ENCODE results near the gene LDLRAD4. TPM values are rescaled to one million over a fixed set of nuclear protein-coding genes. Genes with fewer than 3 reads are reported as not detected.

LDLRAD4 gene
- total RNA-seq, 2 donors from 2014 or later, result 112 to 120 TPM

- Mint-ChIP-seq H3K36me3 (ENCODE audit: low read depth) (peaks cover 3% of the 10 kb centered on the region), H3K27ac (no peak overlapping the region), H3K27me3 (no peaks in the 10 kb centered on the region), H3K4me3 (no peak overlapping the region), H3K4me1 (peaks cover 16% of the 10 kb centered on the region)
- H3K9me3 ChIP-seq (ENCODE audit: control insufficient read depth, low read length, poor library complexity, severe bottlenecking), result no peaks in the 10 kb centered on the region
- ATAC-seq, result no peak
- no peak for DNase-seq
Observed at GRCh38 chr18:13359210-13359609, 140.7 kb downstream of the LDLRAD4 start.

GRCh38 chr18:13361431-13361830 lies 142.9 kb downstream of the LDLRAD4 start:
- Mint-ChIP-seq H3K27ac (no peak overlapping the region), H3K4me1 (peaks cover 16% of the 10 kb centered on the region), H3K36me3 (ENCODE audit: low read depth) (peaks cover 3% of the 10 kb centered on the region), H3K4me3 (no peak overlapping the region), H3K27me3 (no peaks in the 10 kb centered on the region)
- H3K9me3 ChIP-seq (ENCODE audit: control insufficient read depth, low read length, poor library complexity, severe bottlenecking), result no peaks in the 10 kb centered on the region
- ATAC-seq (no peak), DNase-seq (no peak)

DNA sequence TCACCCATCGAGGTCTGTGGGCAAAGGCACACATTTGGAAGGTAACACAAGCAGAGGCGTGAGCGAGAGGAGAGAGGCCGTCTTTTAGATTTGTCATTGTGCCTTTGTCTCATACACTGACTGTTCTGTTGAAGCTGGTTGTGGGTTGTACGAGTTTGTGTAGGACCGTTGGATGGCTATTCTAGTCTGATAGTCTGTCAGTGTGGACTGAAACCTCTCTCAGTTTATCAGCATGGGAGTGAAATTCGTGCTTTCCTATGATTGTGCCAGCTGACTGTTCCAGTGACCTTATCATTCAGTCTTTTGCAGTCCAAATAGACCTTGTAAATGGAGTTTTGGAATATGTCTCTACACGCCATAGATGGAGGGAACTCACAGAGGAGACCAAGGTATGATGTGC lies 143.5 kb downstream of the LDLRAD4 start:
- Mint-ChIP-seq H3K36me3 (ENCODE audit: low read depth) (peaks cover 3% of the 10 kb centered on the region), H3K27ac (no peak overlapping the region), H3K27me3 (no peaks in the 10 kb centered on the region), H3K4me3 (no peak overlapping the region), H3K4me1 (peaks cover 17% of the 10 kb centered on the region)
- DNase-seq (no peak), ATAC-seq (no peak)
- H3K9me3 ChIP-seq (ENCODE audit: control insufficient read depth, low read length, poor library complexity, severe bottlenecking), result no peaks in the 10 kb centered on the region

DNA sequence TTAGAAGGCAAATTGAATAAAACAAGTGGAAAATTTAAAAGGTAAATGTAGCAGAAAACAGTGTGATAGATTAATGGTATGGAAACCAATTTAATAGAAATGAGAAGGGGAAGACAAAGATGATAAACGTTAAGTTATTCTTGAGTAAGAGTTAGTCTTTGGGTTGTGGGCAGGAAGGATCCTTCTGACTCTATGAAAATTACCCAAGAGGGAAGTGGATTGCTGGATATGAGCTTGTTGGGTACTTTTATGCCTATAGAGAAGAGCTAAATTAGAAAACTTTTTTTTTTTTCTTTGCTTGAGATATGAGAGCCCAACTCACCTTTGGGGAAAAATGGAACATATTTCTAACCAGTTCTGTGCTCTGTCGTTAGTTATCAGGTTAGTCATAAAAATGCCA lies 144.0 kb downstream of the LDLRAD4 start:
- ATAC-seq (no peak), DNase-seq (no peak)
- H3K36me3 Mint-ChIP-seq (ENCODE audit: low read depth), result no peaks in the 10 kb centered on the region
- H3K27ac Mint-ChIP-seq, result no peak overlapping the region
- H3K9me3 ChIP-seq (ENCODE audit: control insufficient read depth, low read length, poor library complexity, severe bottlenecking), result no peaks in the 10 kb centered on the region
- no peaks in the 10 kb centered on the region for H3K27me3 Mint-ChIP-seq
- no peak overlapping the region for H3K4me3 Mint-ChIP-seq
- peaks cover 19% of the 10 kb centered on the region for H3K4me1 Mint-ChIP-seq

DNA sequence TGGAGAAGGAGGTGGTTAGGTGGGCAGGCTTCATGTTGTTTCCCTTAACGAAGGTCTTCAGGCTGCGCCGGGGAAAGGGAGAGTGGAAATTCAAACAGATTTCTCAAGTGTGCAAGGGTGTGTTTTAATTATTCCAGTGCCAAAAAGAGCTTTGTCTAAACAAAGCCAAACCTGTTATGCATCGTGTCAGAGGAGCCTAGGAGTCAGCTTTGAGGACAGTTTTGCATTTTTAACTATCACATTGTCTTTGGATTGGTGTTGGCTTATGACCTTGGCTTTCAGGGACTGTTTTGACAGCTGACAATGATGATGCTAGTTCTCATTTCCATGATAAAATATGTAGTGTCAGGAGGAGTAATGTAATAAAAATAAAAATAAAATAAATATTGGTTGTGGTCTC lies 144.8 kb downstream of the LDLRAD4 start:
- Mint-ChIP-seq H3K36me3 (ENCODE audit: low read depth) (no peaks in the 10 kb centered on the region), H3K27me3 (no peaks in the 10 kb centered on the region), H3K27ac (peak overlapping the region; percentile 41), H3K4me1 (peaks cover 19% of the 10 kb centered on the region), H3K4me3 (no peak overlapping the region)
- DNase-seq (no peak), ATAC-seq (no peak)
- H3K9me3 ChIP-seq (ENCODE audit: control insufficient read depth, low read length, poor library complexity, severe bottlenecking), result no peaks in the 10 kb centered on the region

- Mint-ChIP-seq H3K36me3 (ENCODE audit: low read depth) (no peaks in the 10 kb centered on the region), H3K4me1 (peaks cover 20% of the 10 kb centered on the region), H3K27ac (peak overlapping the region; percentile 57), H3K4me3 (no peak overlapping the region), H3K27me3 (no peaks in the 10 kb centered on the region)
- no peak for DNase-seq
- ATAC-seq, result no peak
- H3K9me3 ChIP-seq (ENCODE audit: control insufficient read depth, low read length, poor library complexity, severe bottlenecking), result no peaks in the 10 kb centered on the region
Observed at GRCh38 chr18:13364721-13365205, 146.2 kb downstream of the LDLRAD4 start.

DNA sequence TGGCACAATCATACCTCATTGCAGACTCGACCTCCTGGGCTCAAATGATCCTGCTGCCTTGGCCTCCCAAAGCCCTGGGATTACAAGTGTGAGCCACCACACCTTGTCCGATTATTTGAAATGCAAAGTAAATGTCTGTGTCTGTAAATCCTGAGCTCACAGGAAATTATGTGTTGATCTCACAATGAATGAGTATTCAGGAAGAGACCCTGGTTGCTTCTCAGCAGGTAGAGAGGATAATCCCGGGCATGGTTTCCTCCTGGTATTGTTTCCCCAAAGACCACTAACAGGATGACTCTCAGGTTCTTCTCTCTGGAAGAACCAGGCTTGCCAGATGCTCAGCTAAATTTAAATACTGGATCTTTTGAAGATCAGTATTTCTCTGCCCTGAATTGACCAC lies 147.6 kb downstream of the LDLRAD4 start:
- no peak for DNase-seq
- peaks cover 20% of the 10 kb centered on the region for H3K4me1 Mint-ChIP-seq
- H3K4me3 Mint-ChIP-seq, result no peak overlapping the region
- H3K27me3 Mint-ChIP-seq, result no peaks in the 10 kb centered on the region
- no peaks in the 10 kb centered on the region for H3K9me3 ChIP-seq (ENCODE audit: control insufficient read depth, low read length, poor library complexity, severe bottlenecking)
- H3K27ac Mint-ChIP-seq, result no peak overlapping the region
- no peak for ATAC-seq
- H3K36me3 Mint-ChIP-seq (ENCODE audit: low read depth), result no peaks in the 10 kb centered on the region

DNA sequence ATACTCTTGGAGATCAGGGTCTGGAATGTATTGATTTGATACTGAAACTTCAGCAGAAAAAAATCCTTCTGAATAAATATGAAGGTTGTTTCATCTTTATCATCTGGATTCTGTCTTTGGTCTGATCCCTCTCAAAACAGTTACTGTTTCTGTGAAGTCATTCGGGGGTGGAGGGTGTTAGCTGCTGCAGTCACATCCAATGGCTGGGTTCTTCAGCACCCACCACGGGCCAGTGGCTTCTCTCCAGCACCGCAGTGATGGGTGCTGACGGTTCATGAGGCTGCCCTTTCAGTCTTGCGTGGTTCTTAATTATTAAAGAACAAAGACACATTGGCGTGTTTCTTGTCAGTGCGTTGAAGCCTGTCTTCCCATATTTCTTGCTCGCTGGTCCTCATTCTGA lies 148.0 kb downstream of the LDLRAD4 start:
- no peak overlapping the region for H3K4me3 Mint-ChIP-seq
- no peaks in the 10 kb centered on the region for H3K9me3 ChIP-seq (ENCODE audit: control insufficient read depth, low read length, poor library complexity, severe bottlenecking)
- H3K4me1 Mint-ChIP-seq, result peaks cover 18% of the 10 kb centered on the region
- DNase-seq (no peak), ATAC-seq (no peak)
- H3K27me3 Mint-ChIP-seq, result no peaks in the 10 kb centered on the region
- H3K27ac Mint-ChIP-seq, result peak overlapping the region; percentile 83
- no peaks in the 10 kb centered on the region for H3K36me3 Mint-ChIP-seq (ENCODE audit: low read depth)

DNA sequence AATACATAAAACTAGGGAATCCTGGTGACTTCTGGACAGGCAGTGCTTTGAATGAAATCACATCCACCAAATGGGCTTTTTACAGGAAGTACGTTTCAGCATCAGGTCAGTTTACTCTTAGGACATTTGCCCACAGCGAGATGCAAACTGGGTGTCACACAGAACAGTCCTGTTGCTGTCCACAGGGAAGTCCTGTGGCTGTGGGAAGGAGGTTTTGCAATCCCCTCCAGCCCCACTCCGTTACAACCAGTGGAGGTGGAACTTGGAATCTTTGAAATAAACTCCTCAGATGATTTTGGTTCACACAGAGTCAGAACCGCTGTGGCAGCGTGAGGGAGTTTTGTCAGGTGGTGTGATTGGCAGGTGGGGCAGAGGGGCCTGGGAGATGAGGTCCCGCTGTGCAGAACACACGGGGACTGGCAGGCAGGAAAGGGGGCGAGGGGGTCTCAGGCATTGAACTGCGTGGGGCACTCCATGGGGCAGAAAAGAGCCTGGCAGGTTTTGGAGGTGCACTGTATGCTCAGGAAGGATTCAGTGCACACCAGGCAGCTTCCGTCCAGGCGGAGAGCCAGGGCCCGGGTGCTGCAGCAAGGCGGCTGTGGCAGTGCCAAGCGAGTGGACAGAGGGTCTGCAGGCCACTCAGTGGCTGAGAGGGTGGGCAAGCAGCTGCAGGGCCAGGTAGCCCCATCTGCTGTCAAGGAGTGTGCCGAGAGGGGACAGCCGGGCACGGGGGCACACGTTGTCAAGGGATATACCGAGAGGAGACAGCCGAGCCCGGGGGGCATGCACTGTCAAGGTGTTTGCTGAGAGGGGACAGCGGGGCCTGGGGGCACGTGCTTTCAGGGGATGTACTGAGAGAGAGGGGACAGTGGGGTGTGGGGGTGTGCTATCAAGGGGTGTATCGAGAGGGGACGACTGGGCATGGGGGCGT lies 148.7 kb downstream of the LDLRAD4 start:
- H3K36me3 Mint-ChIP-seq (ENCODE audit: low read depth), result no peaks in the 10 kb centered on the region
- ATAC-seq, result no peak
- DNase-seq, result no peak
- H3K27ac Mint-ChIP-seq, result peak overlapping the region; percentile 83
- H3K4me3 Mint-ChIP-seq, result no peak overlapping the region
- H3K9me3 ChIP-seq (ENCODE audit: control insufficient read depth, low read length, poor library complexity, severe bottlenecking), result no peaks in the 10 kb centered on the region
- H3K27me3 Mint-ChIP-seq, result no peaks in the 10 kb centered on the region
- H3K4me1 Mint-ChIP-seq, result peaks cover 21% of the 10 kb centered on the region

DNA sequence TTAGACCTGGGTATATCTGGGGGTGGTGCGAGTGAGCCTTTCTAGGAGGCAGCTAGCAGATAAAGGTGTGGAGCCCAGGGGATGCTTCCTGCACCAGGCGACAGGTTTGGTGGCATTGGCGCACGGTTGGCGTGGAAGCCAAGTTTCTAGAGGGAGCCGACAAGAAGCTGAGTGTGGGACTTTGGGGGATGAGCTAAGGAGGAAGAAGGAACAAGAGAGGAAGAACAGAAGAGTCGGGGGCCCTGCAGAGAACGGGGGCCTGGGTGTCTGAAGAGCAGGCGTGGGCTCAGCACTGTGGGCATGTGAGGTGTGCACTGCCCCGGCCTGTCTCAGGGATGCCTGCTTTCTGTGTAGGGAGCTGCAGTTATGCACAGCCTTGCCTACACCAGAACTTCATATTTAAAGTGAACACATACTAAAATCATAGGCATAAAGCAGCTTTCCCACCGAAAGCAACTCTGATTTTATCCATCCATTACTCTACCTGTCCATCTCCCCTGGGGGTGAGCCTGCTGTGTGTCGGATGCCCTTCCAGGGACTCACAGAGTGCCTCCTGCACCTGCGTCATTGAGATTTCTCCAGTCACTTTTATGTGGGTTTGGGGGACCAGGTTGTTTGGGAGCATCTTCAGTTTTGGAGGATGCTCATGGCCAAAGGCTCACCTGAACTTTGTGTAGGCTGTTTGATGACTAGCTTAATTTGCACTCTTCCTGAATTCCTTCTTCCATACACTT lies 149.7 kb downstream of the LDLRAD4 start:
- no peaks in the 10 kb centered on the region for H3K36me3 Mint-ChIP-seq (ENCODE audit: low read depth)
- peaks cover 24% of the 10 kb centered on the region for H3K4me1 Mint-ChIP-seq
- no peaks in the 10 kb centered on the region for H3K9me3 ChIP-seq (ENCODE audit: control insufficient read depth, low read length, poor library complexity, severe bottlenecking)
- no peak overlapping the region for H3K4me3 Mint-ChIP-seq
- peak overlapping the region; percentile 83 for H3K27ac Mint-ChIP-seq
- ATAC-seq, result no peak
- DNase-seq, result no peak
- no peaks in the 10 kb centered on the region for H3K27me3 Mint-ChIP-seq

DNA sequence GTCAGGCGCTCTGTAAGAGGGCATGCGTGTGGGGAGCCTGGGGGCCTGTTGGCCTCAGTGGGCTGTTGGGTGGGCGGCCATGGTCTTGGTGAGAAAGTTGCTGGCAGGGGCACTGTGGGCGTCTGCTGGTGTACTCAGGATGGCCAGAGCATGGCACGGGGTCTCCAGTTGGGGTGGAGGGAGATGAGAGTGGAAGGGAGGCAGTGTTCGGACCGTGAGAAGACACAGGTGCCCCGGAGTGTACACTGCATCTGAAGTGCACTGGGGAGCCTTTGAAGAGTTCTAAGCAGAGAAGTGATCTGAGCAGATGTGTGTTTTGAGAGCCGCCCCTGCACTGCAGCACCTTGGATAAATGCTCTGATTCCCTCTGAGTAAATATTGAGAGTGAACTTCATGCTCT lies 150.8 kb downstream of the LDLRAD4 start:
- H3K4me1 Mint-ChIP-seq, result peaks cover 25% of the 10 kb centered on the region

GRCh38 chr18:13369756-13370510 lies 151.4 kb downstream of the LDLRAD4 start:
- ATAC-seq, result no peak
- H3K4me3 Mint-ChIP-seq, result no peak overlapping the region
- H3K9me3 ChIP-seq (ENCODE audit: control insufficient read depth, low read length, poor library complexity, severe bottlenecking), result no peaks in the 10 kb centered on the region
- H3K27ac Mint-ChIP-seq, result no peak overlapping the region
- DNase-seq, result no peak
- peaks cover 26% of the 10 kb centered on the region for H3K4me1 Mint-ChIP-seq
- H3K27me3 Mint-ChIP-seq, result no peaks in the 10 kb centered on the region
- H3K36me3 Mint-ChIP-seq (ENCODE audit: low read depth), result no peaks in the 10 kb centered on the region

More for the DNA sequence above, 150.8 kb downstream of the LDLRAD4 start:
- DNase-seq, result no peak
- no peaks in the 10 kb centered on the region for H3K27me3 Mint-ChIP-seq
- H3K27ac Mint-ChIP-seq, result peak overlapping the region; percentile 83
- no peak for ATAC-seq
- no peak overlapping the region for H3K4me3 Mint-ChIP-seq
- H3K9me3 ChIP-seq (ENCODE audit: control insufficient read depth, low read length, poor library complexity, severe bottlenecking), result no peaks in the 10 kb centered on the region
- H3K36me3 Mint-ChIP-seq (ENCODE audit: low read depth), result no peaks in the 10 kb centered on the region
